HFF-Myc (cell line): ENCODE data around the gene LITAFD.

ENCODE experiments used
- DNase-seq: peaks from one replicate; pipeline ENCODE4 v3.0.0-alpha.2; 2011; ENCODE audit warnings: low read depth; ENCODE audit errors: extremely low read depth
- H3K4me3 ChIP-seq: replicated peaks from 2 replicates; pipeline ENCODE4 v1.5.1; 2011; ENCODE audit warnings: low read depth, mild to moderate bottlenecking, control low read depth, low read length
- CTCF ChIP-seq: IDR thresholded peaks from 2 replicates; pipeline ENCODE4 v1.5.1; 2012; ENCODE audit warnings: mild to moderate bottlenecking, low read depth, low read length, control low read depth; ENCODE audit errors: missing control alignments

Gene LITAFD

GRCh38 chr16:8919089-8919933, 37.2 kb downstream of the LITAFD start:
- TF ChIP-seq CTCF = no peak
- no peak for DNase-seq
- no peak overlapping the region for H3K4me3 ChIP-seq

GRCh38 chr16:8919934-8920462, 37.8 kb downstream of the LITAFD start:
- DNase-seq = no peak
- no peak overlapping the region for H3K4me3 ChIP-seq
- no peak for TF ChIP-seq CTCF

- TF ChIP-seq CTCF = no peak
- no peak for DNase-seq
- H3K4me3 ChIP-seq = no peak overlapping the region
Observed at GRCh38 chr16:8920645-8921346, 38.6 kb downstream of the LITAFD start.

- no peak overlapping the region for H3K4me3 ChIP-seq
- no peak for TF ChIP-seq CTCF
- DNase-seq = no peak
Observed at GRCh38 chr16:8921347-8921984, 39.3 kb downstream of the LITAFD start.

- no peak for DNase-seq
- no peak for TF ChIP-seq CTCF
Observed at GRCh38 chr16:8923199-8923598, 41.0 kb downstream of the LITAFD start.

GRCh38 chr16:8924214-8924613, 42.1 kb downstream of the LITAFD start:
- no peak overlapping the region for H3K4me3 ChIP-seq
- no peak for TF ChIP-seq CTCF
- no peak for DNase-seq

More at GRCh38 chr16:8923199-8923598, 41.0 kb downstream of the LITAFD start:
- H3K4me3 ChIP-seq = no peak overlapping the region
